ENCODE results near the gene RBM43. TPM values are rescaled to one million over a fixed set of nuclear protein-coding genes. Genes with fewer than 3 reads are reported as not detected.

Gene RBM43
- total and polyA plus RNA-seq, 9 of the 15 experiments (the other 6 are each of a cell fraction or from before 2014, with no cell fraction given) = 1.3 to 6.9 (median 3.8) TPM

DNA sequence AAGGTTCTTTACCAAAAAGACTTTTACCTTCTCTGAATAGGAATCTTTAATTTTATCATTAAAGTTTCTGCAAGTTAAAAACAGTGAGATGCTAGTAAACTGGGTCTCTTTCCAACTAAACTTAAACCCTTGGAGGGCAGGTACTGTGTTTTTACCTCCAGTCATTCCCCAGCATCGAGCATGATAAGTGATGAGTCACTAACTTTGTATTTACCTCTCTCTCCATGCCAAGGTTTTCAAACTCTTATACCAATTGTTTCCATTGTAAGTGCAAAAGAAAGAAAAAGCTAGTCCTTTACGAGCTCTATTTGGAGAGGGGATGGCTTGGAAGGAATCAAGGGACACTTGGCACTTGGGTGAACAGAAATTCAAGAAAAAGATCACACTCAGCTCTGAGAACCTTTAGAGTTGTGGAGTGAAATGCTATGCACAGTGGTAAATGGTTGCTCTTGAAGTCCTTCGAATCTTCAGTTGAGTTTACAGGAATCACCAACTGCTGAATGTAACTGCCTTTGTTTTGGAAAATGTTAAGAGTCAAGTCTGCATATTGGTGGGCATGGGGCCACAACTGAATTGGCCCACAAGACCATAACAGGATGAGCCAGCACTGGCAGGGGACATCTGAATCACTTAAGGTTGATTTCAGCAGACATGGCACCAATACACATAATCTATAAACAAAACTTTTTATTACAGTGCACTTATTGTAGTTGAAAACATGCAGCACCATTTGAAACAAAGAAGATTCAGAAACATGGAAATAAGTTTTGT lies 8.3 kb upstream of the RBM43 start:
- intact Hi-C loops (cut with micrococcal nuclease) (no loop called here), in situ Hi-C loops (cut with MboI) (no loop called here)
- Histone ChIP-seq H3K9me1 (ENCODE audit: control insufficient read depth, insufficient read depth, low read length) (no peaks in the 10 kb centered on the region), H3K27me3 (ENCODE audit: control insufficient read depth in 2 of 2, insufficient read depth in 2 of 2, low read length in 2 of 2) (no peaks in the 10 kb centered on the region), H3K4me2 (ENCODE audit: insufficient read depth, low read length) (no peak overlapping the region), H3K27ac (ENCODE audit: extremely low read depth, low read depth, low read length) (no peak overlapping the region), H3K9me3 (replicated peaks; ENCODE audit: control insufficient read depth, insufficient read depth, low read depth, low read length) (no peaks in the 10 kb centered on the region), H3K4me3 (no peak overlapping the region), H3K36me3 (ENCODE audit: control insufficient read depth, insufficient read depth, low read length) (peaks cover 16% of the 10 kb centered on the region; the same call in 1 of the 3 replicates), H3K79me2 (ENCODE audit: control insufficient read depth, insufficient read depth, low read length) (no peaks in the 10 kb centered on the region), H3K9ac (ENCODE audit: insufficient read depth in 1 of 2, low read depth in 2 of 2, low read length in 2 of 2) (no peak overlapping the region), H3K4me1 (replicated peaks in 1 of 2; ENCODE audit: control insufficient read depth in 2 of 2, insufficient read depth in 2 of 2, low read length in 2 of 2) (no peaks in the 10 kb centered on the region), H4K20me1 (replicated peaks; ENCODE audit: control insufficient read depth, insufficient read depth, low read length) (no peaks in the 10 kb centered on the region), H2AFZ (ENCODE audit: low read depth, low read length) (no peak overlapping the region)
- no peak for DNase-seq (ENCODE audit: extremely low read depth in 1 of 4, low spot score in 3 of 4)
- ATAC-seq = peak; percentile 45; the same call in 2 of the 3 replicates
- ChIA-PET POLR2A (interaction anchor here (0.6 to 1.5 kb wide), 2 partner anchors 10 to 123 kb away, joined by 3 to 5 read pairs; no protein-coding TSS in a partner anchor), CTCF (ENCODE audit: low intra/inter-chr PET ratio) (no interaction called here)
- WGBS (ENCODE audit: insufficient coverage, low coverage, missing lambda C conversion rate) = 37% methylated on average over 3 of the region's 3 CpGs
- FAIRE-seq = no peak
- BruUV-seq (replicated peaks) = no TSS peak
- TF ChIP-seq C11orf30 (IDR thresholded peaks at IDR 0.05; ENCODE audit: low read depth) = peak; percentile 38; the same call in 1 of the 2 replicates
- no peak for TF ChIP-seq TEAD2 (tag; IDR thresholded peaks at IDR 0.05)
- no peak for TF ChIP-seq ERF (CRISPR knock-in tag; IDR thresholded peaks at IDR 0.05)
- TF ChIP-seq JUND (IDR thresholded peaks at IDR 0.05; ENCODE audit: borderline replicate concordance, low read depth, low read length) = peak; percentile 42; the same call in 1 of the 2 replicates
- TF ChIP-seq JUND (tag; IDR thresholded peaks at IDR 0.05; ENCODE audit: borderline replicate concordance, low read depth, low read length) = 0 out of 3 replicates have a peak, but pooled peaks have one; percentile 28
- TF ChIP-seq HNRNPK (IDR thresholded peaks at IDR 0.05; ENCODE audit: low read depth, low read length, poor library complexity, severe bottlenecking) = no peak
- TF ChIP-seq, protein P1, sequence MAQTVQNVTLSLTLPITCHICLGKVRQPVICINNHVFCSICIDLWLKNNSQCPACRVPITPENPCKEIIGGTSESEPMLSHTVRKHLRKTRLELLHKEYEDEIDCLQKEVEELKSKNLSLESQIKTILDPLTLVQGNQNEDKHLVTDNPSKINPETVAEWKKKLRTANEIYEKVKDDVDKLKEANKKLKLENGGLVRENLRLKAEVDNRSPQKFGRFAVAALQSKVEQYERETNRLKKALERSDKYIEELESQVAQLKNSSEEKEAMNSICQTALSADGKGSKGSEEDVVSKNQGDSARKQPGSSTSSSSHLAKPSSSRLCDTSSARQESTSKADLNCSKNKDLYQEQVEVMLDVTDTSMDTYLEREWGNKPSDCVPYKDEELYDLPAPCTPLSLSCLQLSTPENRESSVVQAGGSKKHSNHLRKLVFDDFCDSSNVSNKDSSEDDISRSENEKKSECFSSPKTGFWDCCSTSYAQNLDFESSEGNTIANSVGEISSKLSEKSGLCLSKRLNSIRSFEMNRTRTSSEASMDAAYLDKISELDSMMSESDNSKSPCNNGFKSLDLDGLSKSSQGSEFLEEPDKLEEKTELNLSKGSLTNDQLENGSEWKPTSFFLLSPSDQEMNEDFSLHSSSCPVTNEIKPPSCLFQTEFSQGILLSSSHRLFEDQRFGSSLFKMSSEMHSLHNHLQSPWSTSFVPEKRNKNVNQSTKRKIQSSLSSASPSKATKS (CRISPR knock-in tag; IDR thresholded peaks at IDR 0.05) = no peak
- peak; percentile 67 for TF ChIP-seq FOSL1 (tag; conservative IDR thresholded peaks at IDR 0.05)
- TF ChIP-seq, protein P2, sequence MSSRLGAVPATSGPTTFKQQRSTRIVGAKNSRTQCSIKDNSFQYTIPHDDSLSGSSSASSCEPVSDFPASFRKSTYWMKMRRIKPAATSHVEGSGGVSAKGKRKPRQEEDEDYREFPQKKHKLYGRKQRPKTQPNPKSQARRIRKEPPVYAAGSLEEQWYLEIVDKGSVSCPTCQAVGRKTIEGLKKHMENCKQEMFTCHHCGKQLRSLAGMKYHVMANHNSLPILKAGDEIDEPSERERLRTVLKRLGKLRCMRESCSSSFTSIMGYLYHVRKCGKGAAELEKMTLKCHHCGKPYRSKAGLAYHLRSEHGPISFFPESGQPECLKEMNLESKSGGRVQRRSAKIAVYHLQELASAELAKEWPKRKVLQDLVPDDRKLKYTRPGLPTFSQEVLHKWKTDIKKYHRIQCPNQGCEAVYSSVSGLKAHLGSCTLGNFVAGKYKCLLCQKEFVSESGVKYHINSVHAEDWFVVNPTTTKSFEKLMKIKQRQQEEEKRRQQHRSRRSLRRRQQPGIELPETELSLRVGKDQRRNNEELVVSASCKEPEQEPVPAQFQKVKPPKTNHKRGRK (tag; IDR thresholded peaks at IDR 0.05) = no peak
- TF ChIP-seq ZNF436 (CRISPR knock-in tag; IDR thresholded peaks at IDR 0.05) = no peak
- no peak for TF ChIP-seq ATF7 (IDR thresholded peaks at IDR 0.05)
- no peak for TF ChIP-seq NR4A1 (CRISPR knock-in tag; IDR thresholded peaks at IDR 0.05)
- TF ChIP-seq NR4A1 (tag; IDR thresholded peaks at IDR 0.05) = no peak
- TF ChIP-seq MTA3 (IDR thresholded peaks at IDR 0.05; ENCODE audit: borderline replicate concordance) = no peak
- peak; percentile 48 for TF ChIP-seq ZNF316 (IDR thresholded peaks at IDR 0.05)
- TF ChIP-seq, protein P3, sequence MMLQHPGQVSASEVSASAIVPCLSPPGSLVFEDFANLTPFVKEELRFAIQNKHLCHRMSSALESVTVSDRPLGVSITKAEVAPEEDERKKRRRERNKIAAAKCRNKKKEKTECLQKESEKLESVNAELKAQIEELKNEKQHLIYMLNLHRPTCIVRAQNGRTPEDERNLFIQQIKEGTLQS (IDR thresholded peaks at IDR 0.05) = peak; percentile 36; the same call in 1 of the 2 replicates
- TF ChIP-seq, protein P3 (CRISPR knock-in tag; conservative IDR thresholded peaks at IDR 0.05) = no peak
- 0 out of 2 replicates have a peak, but pooled peaks have one; percentile 10 for TF ChIP-seq JUN (IDR thresholded peaks at IDR 0.05; ENCODE audit: borderline replicate concordance, low read depth, low read length)
- no peak for TF ChIP-seq JUN (CRISPR knock-in tag; IDR thresholded peaks at IDR 0.05; ENCODE audit: borderline replicate concordance)

All from K562 (cell line).